CD14-positive monocyte (primary cell): Measurements from ENCODE around the gene SCGB3A1. TPM values are rescaled to one million over a fixed set of nuclear protein-coding genes. Genes with fewer than 3 reads are reported as not detected.

Experiments
- DNase-seq, 3 donors: peaks; one replicate each; pipeline ENCODE4 v3.0.0-alpha.2; 2011 to 2022
- H2AFZ ChIP-seq: 2 replicates; pipeline ENCODE4 v1.6.0; 2012; ENCODE audit warnings: mild to moderate bottlenecking, low read depth, low read length, inconsistent platforms; ENCODE audit not compliant: insufficient read depth, poor library complexity, severe bottlenecking
- H3K27ac ChIP-seq, 2 donors: 1 replicate in 1 of 2; 2 replicates in 1 of 2; pipeline ENCODE4 v1.5.1; 2012 to 2013; ENCODE audit warnings: low read length in 2 of 2, control low read depth in 1 of 2, inconsistent platforms in 1 of 2, low read depth in 1 of 2, mild to moderate bottlenecking in 1 of 2
- H3K27me3 ChIP-seq, 2 donors: one replicate each; pipeline versions ENCODE4 v1.6.0 to v1.6.1; 2011 to 2013; ENCODE audit warnings: low read length in 2 of 2; ENCODE audit not compliant: control insufficient read depth in 2 of 2, insufficient read depth in 2 of 2
- H3K36me3 ChIP-seq, 2 donors: replicated peaks in 1 of 2; 1 replicate in 1 of 2; 2 replicates in 1 of 2; pipeline versions ENCODE4 v1.5.1 to v1.6.1; 2012 to 2013; ENCODE audit warnings: low read length in 2 of 2, control low read depth in 1 of 2, inconsistent platforms in 1 of 2, mild to moderate bottlenecking in 1 of 2; ENCODE audit not compliant: insufficient read depth in 2 of 2, control insufficient read depth in 1 of 2
- H3K4me1 ChIP-seq, 2 donors: 1 replicate in 1 of 2; 2 replicates in 1 of 2; pipeline versions ENCODE4 v1.5.1 to v1.6.1; 2012 to 2013; ENCODE audit warnings: low read length in 2 of 2, control low read depth in 1 of 2, inconsistent platforms in 1 of 2, mild to moderate bottlenecking in 1 of 2, moderate library complexity in 1 of 2; ENCODE audit not compliant: insufficient read depth in 2 of 2, control insufficient read depth in 1 of 2
- H3K4me2 ChIP-seq: replicated peaks from 2 replicates; pipeline ENCODE3; 2012; ENCODE audit warnings: low read length, moderate library complexity, mild to moderate bottlenecking; ENCODE audit not compliant: poor library complexity, severe bottlenecking; ENCODE audit errors: extremely low read depth
- H3K4me3 ChIP-seq, 3 experiments: fragments of 200-600 bp in 1 of 3; sonication (generic) in 1 of 3; replicated peaks in 1 of 3; 1 replicate in 2 of 3; 2 replicates in 1 of 3; pipeline ENCODE4 v1.5.1; 2011 to 2013; ENCODE audit warnings: low read length in 3 of 3, mild to moderate bottlenecking in 3 of 3, control low read depth in 2 of 3, low read depth in 2 of 3, inconsistent platforms in 1 of 3, moderate library complexity in 1 of 3
- H3K79me2 ChIP-seq: 2 replicates; pipeline ENCODE4 v1.6.0; 2012; ENCODE audit warnings: mild to moderate bottlenecking, control low read depth, inconsistent platforms, low read length, moderate library complexity; ENCODE audit not compliant: insufficient read depth
- H3K9ac ChIP-seq: 2 replicates; pipeline ENCODE4 v1.6.0; 2017; ENCODE audit warnings: low read length, mild to moderate bottlenecking; ENCODE audit not compliant: insufficient read depth, poor library complexity, severe bottlenecking
- H3K9me3 ChIP-seq, 2 donors: replicated peaks in 1 of 2; 1 replicate in 1 of 2; 2 replicates in 1 of 2; pipeline versions ENCODE4 v1.5.1 to v1.6.1; 2012 to 2013; ENCODE audit warnings: low read length in 2 of 2, control low read depth in 1 of 2; ENCODE audit not compliant: control insufficient read depth in 1 of 2, insufficient read depth in 1 of 2
- H4K20me1 ChIP-seq: 2 replicates; pipeline ENCODE4 v1.6.0; 2012; ENCODE audit warnings: mild to moderate bottlenecking, low read length, control low read depth, moderate library complexity; ENCODE audit not compliant: insufficient read depth
- H3K27ac Mint-ChIP-seq, 7 donors: one replicate each; pipeline ENCODE4 v1.8.0; 2020; ENCODE audit warnings: mild to moderate bottlenecking in 7 of 7, mixed read lengths in 7 of 7, moderate library complexity in 6 of 7, inconsistent platforms in 2 of 7
- H3K27me3 Mint-ChIP-seq, 3 donors: one replicate each; pipeline ENCODE4 v1.8.0; 2021 to 2022; ENCODE audit warnings: low read depth in 3 of 3, mild to moderate bottlenecking in 3 of 3, mixed read lengths in 3 of 3, moderate library complexity in 3 of 3, inconsistent platforms in 1 of 3
- H3K36me3 Mint-ChIP-seq, 2 donors: one replicate each; pipeline ENCODE4 v1.8.0; 2020; ENCODE audit warnings: mixed read lengths in 2 of 2, inconsistent platforms in 1 of 2, mild to moderate bottlenecking in 1 of 2
- H3K4me1 Mint-ChIP-seq: one replicate; pipeline ENCODE4 v1.8.0; 2020; ENCODE audit warnings: mild to moderate bottlenecking, mixed read lengths
- H3K4me3 Mint-ChIP-seq, 2 donors: one replicate each; pipeline ENCODE4 v1.8.0; 2020; ENCODE audit warnings: mild to moderate bottlenecking in 2 of 2, mixed read lengths in 2 of 2, moderate library complexity in 1 of 2
- H3K9me3 Mint-ChIP-seq, 7 donors: one replicate each; pipeline ENCODE4 v1.8.0; 2020 to 2022; ENCODE audit warnings: mixed read lengths in 7 of 7, mild to moderate bottlenecking in 6 of 7, moderate library complexity in 6 of 7, inconsistent platforms in 2 of 7
- CTCF ChIP-seq: fragments of 200-600 bp; IDR thresholded peaks from one replicate; pipeline ENCODE4 v1.8.0; 2022; ENCODE audit warnings: antibody characterized with exemption, mild to moderate bottlenecking
- WGBS: methylation state at CpG from one replicate; pipeline ENCODE4 v1.1.5; 2013; ENCODE audit warnings: missing lambda C conversion rate; ENCODE audit not compliant: insufficient coverage; 5-methylcytosine and 5-hydroxymethylcytosine counted together
- intact Hi-C, 2 donors: fragments of 100-400 bp; cut with micrococcal nuclease; formaldehyde crosslinking; loops; one replicate each; pipeline versions ENCODE4 v1.15.0 to v1.15.1; 2023
- polyA plus RNA-seq, 3 donors: library from polyadenylated mRNA; depleted of rRNA in 1 of 3; unstranded in 2 of 3; stranded (reverse) in 1 of 3; fragments of 300-500 nt in 2 of 3; fragments of >200 nt in 1 of 3; fragmentation: Illumina TruSeq in 2 of 3; gene quantifications; 1 replicate in 2 of 3; 2 replicates in 1 of 3; pipeline ENCODE4 v1.2.3, GENCODE V29; 2012 to 2021

SCGB3A1 gene
- polyA plus RNA-seq, 3 donors, result 0.49 to 0.83 (median 0.59) TPM

DNA sequence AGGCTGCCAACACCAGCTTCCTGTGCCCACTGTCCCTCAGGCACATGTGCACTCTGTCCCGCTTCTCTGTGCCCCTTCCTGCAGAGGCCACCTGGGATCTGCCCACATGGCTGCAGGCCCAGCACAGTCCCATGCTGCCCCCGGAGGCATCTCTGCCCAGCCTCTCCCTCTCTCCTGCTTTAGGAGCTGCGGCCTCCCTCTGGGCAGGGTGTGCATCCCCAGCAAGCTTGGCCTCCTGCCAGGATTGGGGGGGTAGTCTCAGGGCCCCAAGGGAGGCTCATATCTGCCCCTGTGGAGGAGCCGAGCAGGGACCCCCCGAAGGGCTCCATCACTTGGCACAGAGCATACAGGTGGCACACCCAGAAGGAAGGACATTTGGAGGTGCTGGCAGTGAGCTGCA lies 33.3 kb upstream of the SCGB3A1 start:
- Mint-ChIP-seq H3K4me3 (no peak overlapping the region), H3K4me1 (no peaks in the 10 kb centered on the region), H3K27me3 (peaks cover 3 to 7% (median 5%) of the 10 kb centered on the region in 3 donors), H3K36me3 (no peaks in the 10 kb centered on the region), H3K27ac (no peak overlapping the region), H3K9me3 (peaks cover 0 to 9% (median 3%) of the 10 kb centered on the region in 7 donors)
- Histone ChIP-seq H3K9me3 (no peaks in the 10 kb centered on the region), H3K4me2 (no peak overlapping the region), H4K20me1 (no peaks in the 10 kb centered on the region), H3K27ac (no peak overlapping the region), H3K27me3 (no peaks in the 10 kb centered on the region), H2AFZ (no peak overlapping the region), H3K36me3 (no peaks in the 10 kb centered on the region), H3K9ac (no peak overlapping the region), H3K79me2 (no peaks in the 10 kb centered on the region), H3K4me1 (no peaks in the 10 kb centered on the region), H3K4me3 (no peak overlapping the region)
- DNase-seq, result no peak
- no peak for TF ChIP-seq CTCF
- WGBS, result 81% methylated on average over 2 of the region's 5 CpGs
- intact Hi-C loops, result no loop called here

DNA sequence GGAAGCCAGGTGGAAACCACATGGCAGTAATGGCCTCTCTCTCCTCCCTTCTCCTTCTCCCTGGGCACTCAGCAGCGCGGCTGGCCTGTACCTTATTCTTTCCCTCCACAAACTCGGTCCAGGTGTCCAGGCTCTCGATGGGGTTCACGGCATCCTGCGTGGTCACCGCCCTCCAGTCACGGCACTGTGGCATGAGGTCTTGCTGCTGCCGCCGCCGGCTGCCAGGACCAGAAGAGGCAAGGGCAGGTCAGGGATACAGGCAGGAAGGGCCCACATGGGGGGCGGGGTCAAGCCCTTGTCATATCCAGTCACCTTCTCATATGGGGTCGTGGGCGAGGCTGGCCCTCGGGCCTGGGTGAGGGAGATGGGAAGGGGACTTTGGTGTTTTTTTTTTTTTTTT lies 32.5 kb upstream of the SCGB3A1 start:
- H3K27ac ChIP-seq, result no peak overlapping the region
- no peak overlapping the region for H2AFZ ChIP-seq
- H3K9me3 Mint-ChIP-seq, result peaks cover 0 to 10% (median 3%) of the 10 kb centered on the region in 7 donors
- 88% methylated on average over 11 of the region's 15 CpGs for WGBS
- H3K4me3 Mint-ChIP-seq, result no peak overlapping the region
- H3K27me3 Mint-ChIP-seq, result peaks cover 3 to 9% (median 7%) of the 10 kb centered on the region in 3 donors
- no peaks in the 10 kb centered on the region for H3K79me2 ChIP-seq
- no peak for TF ChIP-seq CTCF
- H3K27me3 ChIP-seq, result no peaks in the 10 kb centered on the region
- no peaks in the 10 kb centered on the region for H3K4me1 ChIP-seq
- H3K4me1 Mint-ChIP-seq, result no peaks in the 10 kb centered on the region
- DNase-seq, result no peak
- H3K36me3 ChIP-seq, result no peaks in the 10 kb centered on the region
- H3K4me3 ChIP-seq, result no peak overlapping the region
- H3K36me3 Mint-ChIP-seq, result no peaks in the 10 kb centered on the region
- no peak overlapping the region for H3K4me2 ChIP-seq
- no peaks in the 10 kb centered on the region for H3K9me3 ChIP-seq
- no peaks in the 10 kb centered on the region for H4K20me1 ChIP-seq
- H3K27ac Mint-ChIP-seq, result no peak overlapping the region
- H3K9ac ChIP-seq, result no peak overlapping the region
- intact Hi-C loops, result no loop called here
